Naive thymus-derived CD4-positive, alpha-beta T cell (primary cell): Measurements from ENCODE around the gene GUCY2C. TPM values are rescaled to one million over a fixed set of nuclear protein-coding genes. Genes with fewer than 3 reads are reported as not detected.

ENCODE experiments used
- ATAC-seq: fragments of 150-1000 bp; cut with Tn5 transposase; 2 replicates; pipeline ENCODE4 v1.10.0; 2021; ENCODE audit warnings: mild to moderate bottlenecking, moderate library complexity
- CTCF ChIA-PET: fragments of 350-600 bp; sonication (Branson Sonifier 250); formaldehyde crosslinking; loops from one replicate; lab custom pipeline; 2021; ENCODE audit warnings: antibody characterized with exemption; lab: Charles Lee
- POLR2A ChIA-PET: fragments of 350-600 bp; sonication (Branson Sonifier 250); formaldehyde crosslinking; loops from one replicate; lab custom pipeline; 2021; ENCODE audit warnings: antibody characterized with exemption, inconsistent platforms; lab: Charles Lee
- DNase-seq, 9 donors: peaks; one replicate each; pipeline versions ENCODE4 v3.0.0 to v3.0.0-alpha.2; 2020 to 2022; ENCODE audit warnings: mixed read lengths in 1 of 9
- H3K27ac ChIP-seq: one replicate; pipeline ENCODE4 v1.7.0; 2013; ENCODE audit warnings: mild to moderate bottlenecking, low read depth, low read length, moderate library complexity
- H3K27me3 ChIP-seq, 2 donors: one replicate each; pipeline ENCODE4 v1.7.0; 2013; ENCODE audit warnings: low read length in 2 of 2, mild to moderate bottlenecking in 2 of 2, moderate library complexity in 2 of 2; ENCODE audit not compliant: control insufficient read depth in 2 of 2, insufficient read depth in 2 of 2
- H3K36me3 ChIP-seq, 3 experiments: 1 replicate in 2 of 3; 2 replicates in 1 of 3; pipeline ENCODE4 v1.7.0; 2013; ENCODE audit warnings: low read length in 3 of 3, mild to moderate bottlenecking in 3 of 3, moderate library complexity in 1 of 3; ENCODE audit not compliant: insufficient read depth in 3 of 3, control insufficient read depth in 2 of 3
- H3K4me1 ChIP-seq, 2 donors: one replicate each; pipeline ENCODE4 v1.7.0; 2013; ENCODE audit warnings: low read length in 2 of 2, mild to moderate bottlenecking in 2 of 2, moderate library complexity in 1 of 2; ENCODE audit not compliant: control insufficient read depth in 2 of 2, insufficient read depth in 2 of 2
- H3K4me3 ChIP-seq: 2 replicates; pipeline ENCODE4 v1.7.0; 2013; ENCODE audit warnings: mild to moderate bottlenecking, low read length
- H3K9me3 ChIP-seq, 3 experiments: 1 replicate in 2 of 3; 2 replicates in 1 of 3; pipeline ENCODE4 v1.7.0; 2013; ENCODE audit warnings: low read length in 3 of 3; ENCODE audit not compliant: control insufficient read depth in 2 of 3
- H3K27ac Mint-ChIP-seq, 9 donors: one replicate each; pipeline ENCODE4 v1.8.0; 2020 to 2022; ENCODE audit warnings: mixed read lengths in 9 of 9, mild to moderate bottlenecking in 8 of 9, moderate library complexity in 5 of 9, inconsistent platforms in 2 of 9
- H3K27me3 Mint-ChIP-seq, 5 donors: one replicate each; pipeline ENCODE4 v1.8.0; 2021 to 2022; ENCODE audit warnings: mixed read lengths in 5 of 5, mild to moderate bottlenecking in 1 of 5
- H3K36me3 Mint-ChIP-seq, 5 donors: one replicate each; pipeline ENCODE4 v1.8.0; 2020 to 2022; ENCODE audit warnings: mixed read lengths in 5 of 5, mild to moderate bottlenecking in 3 of 5, inconsistent platforms in 1 of 5
- H3K4me1 Mint-ChIP-seq, 7 donors: one replicate each; pipeline ENCODE4 v1.8.0; 2020 to 2022; ENCODE audit warnings: mixed read lengths in 7 of 7, mild to moderate bottlenecking in 3 of 7, inconsistent platforms in 1 of 7
- H3K4me3 Mint-ChIP-seq, 10 donors: one replicate each; pipeline ENCODE4 v1.8.0; 2020 to 2022; ENCODE audit warnings: mild to moderate bottlenecking in 10 of 10, mixed read lengths in 10 of 10, moderate library complexity in 6 of 10, inconsistent platforms in 2 of 10
- H3K9me3 Mint-ChIP-seq, 11 donors: one replicate each; pipeline ENCODE4 v1.8.0; 2020 to 2022; ENCODE audit warnings: mixed read lengths in 11 of 11, mild to moderate bottlenecking in 4 of 11, inconsistent platforms in 1 of 11, moderate library complexity in 1 of 11
- intact Hi-C, 2 donors: fragments of 100-400 bp; cut with micrococcal nuclease; formaldehyde crosslinking; loops; one replicate each; pipeline ENCODE4 v1.15.1; 2023
- polyA plus RNA-seq, 2 donors: library from polyadenylated mRNA; unstranded; fragments of 300-500 nt; fragmentation: Illumina TruSeq; gene quantifications; one replicate each; pipeline ENCODE4 v1.2.3, GENCODE V29; 2021
- total RNA-seq, 6 experiments: library from RNA in 5 of 6; stranded (reverse) in 5 of 6; gene quantifications; 1 replicate in 5 of 6; 2 replicates in 1 of 6; pipeline ENCODE4 v1.2.3 and lab custom pipeline; 2021 to 2026

GUCY2C gene
- total and polyA plus RNA-seq, 7 experiments from 2014 or later = not detected

DNA sequence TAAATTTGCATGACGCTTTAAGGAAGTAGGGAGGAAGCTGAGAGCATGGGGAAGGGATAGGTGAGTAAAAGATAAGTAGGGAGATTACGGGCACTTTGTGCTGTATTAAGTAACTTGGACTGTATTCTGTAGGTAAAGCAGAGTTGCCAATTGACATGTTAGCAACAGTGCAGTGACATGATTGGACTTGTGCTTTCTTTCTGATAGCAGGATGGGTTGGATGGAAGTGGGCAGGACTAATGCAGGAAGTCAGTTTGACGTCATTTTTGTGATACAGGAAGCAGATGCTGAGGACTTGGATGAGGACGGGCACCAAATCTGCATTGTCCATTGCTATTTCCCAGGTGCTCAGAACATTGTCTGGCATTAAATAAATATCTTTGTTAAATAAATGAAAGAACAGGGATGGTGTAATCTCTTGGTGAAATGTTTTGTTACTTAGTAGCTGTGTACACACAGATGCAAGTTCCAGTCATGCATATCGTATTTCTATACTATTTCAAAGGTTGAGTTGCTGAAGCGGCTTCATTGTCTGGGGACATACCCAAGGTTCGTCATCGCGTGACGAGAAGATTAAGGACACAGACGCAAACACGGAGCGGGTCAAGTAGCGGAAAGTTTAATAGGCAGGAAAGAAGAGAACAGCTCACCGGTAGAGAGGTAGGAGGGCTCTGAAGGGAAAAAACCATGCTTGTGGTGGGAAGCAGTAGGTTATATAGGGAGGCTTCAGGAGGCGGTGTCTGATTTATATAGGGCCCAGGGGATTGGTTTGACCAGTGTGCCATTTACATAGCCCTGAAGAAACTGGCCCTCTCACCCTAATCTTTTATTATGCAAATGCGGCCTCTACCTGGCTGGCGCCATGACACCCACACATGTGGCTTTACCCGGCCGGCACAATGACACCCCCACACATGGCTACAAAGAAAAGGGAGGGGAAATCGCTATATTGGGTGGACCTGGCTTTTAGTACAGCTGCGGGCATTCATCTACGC is 30.7 kb downstream of the GUCY2C start:
- peaks cover 0 to 17% (median 5%) of the 10 kb centered on the region in 5 donors for H3K27me3 Mint-ChIP-seq
- POLR2A ChIA-PET = no interaction called here
- H3K36me3 Mint-ChIP-seq = no peaks in the 10 kb centered on the region
- no peak overlapping the region for H3K27ac Mint-ChIP-seq
- Histone ChIP-seq H3K36me3 (no peaks in the 10 kb centered on the region), H3K9me3 (no peaks in the 10 kb centered on the region), H3K27ac (no peak overlapping the region), H3K4me3 (no peak overlapping the region), H3K4me1 (no peaks in the 10 kb centered on the region), H3K27me3 (peaks cover 0 to 4% of the 10 kb centered on the region in 2 donors)
- CTCF ChIA-PET = interaction anchor here (0.5 to 2.0 kb wide), 4 partner anchors 49 to 428 kb away, joined by 3 to 7 read pairs (median 4); no protein-coding TSS in a partner anchor
- intact Hi-C loops = loop anchor here in 1 of 2 donors (2.0 to 10.0 kb wide), 3 partner anchors 21 to 301 kb away; partner anchors contain the start of gene ATF7IP
- no peak for ATAC-seq
- H3K9me3 Mint-ChIP-seq = no peaks in the 10 kb centered on the region
- H3K4me3 Mint-ChIP-seq = no peak overlapping the region
- peak in 1 of 9 donors; percentile 7 for DNase-seq
- peaks cover 0 to 9% (median 8%) of the 10 kb centered on the region in 7 donors for H3K4me1 Mint-ChIP-seq

- Histone ChIP-seq H3K27me3 (peaks cover 0 to 4% of the 10 kb centered on the region in 2 donors), H3K27ac (no peak overlapping the region), H3K4me1 (no peaks in the 10 kb centered on the region), H3K9me3 (no peaks in the 10 kb centered on the region), H3K36me3 (no peaks in the 10 kb centered on the region), H3K4me3 (no peak overlapping the region)
- Mint-ChIP-seq H3K27ac (no peak overlapping the region), H3K9me3 (no peaks in the 10 kb centered on the region), H3K36me3 (no peaks in the 10 kb centered on the region), H3K4me1 (peaks cover 0 to 9% (median 8%) of the 10 kb centered on the region in 7 donors), H3K27me3 (peaks cover 0 to 14% (median 5%) of the 10 kb centered on the region in 5 donors), H3K4me3 (no peak overlapping the region)
- DNase-seq (peak in 7 of 9 donors; percentile 29 to 64 (median 48)), ATAC-seq (peak; percentile 83)
- intact Hi-C loops = loop anchor here (1.0 to 10.0 kb wide), 10 partner anchors 20 to 478 kb away; partner anchors contain the start of gene ATF7IP (in 2 of the 2)
- ChIA-PET CTCF (interaction anchor here (1.4 to 2.0 kb wide), 2 partner anchors 36 to 427 kb away, joined by 3 to 7 read pairs; no protein-coding TSS in a partner anchor), POLR2A (no interaction called here)
These were observed 31.9 kb downstream of the GUCY2C start for GRCh38 chr12:14664434-14665023.

- CTCF ChIA-PET = interaction anchor here (0.5 to 1.5 kb wide), 9 partner anchors 16 to 454 kb away, joined by 3 to 13 read pairs (median 3); no protein-coding TSS in a partner anchor
- H3K4me1 ChIP-seq = no peaks in the 10 kb centered on the region
These were observed 33.4 kb downstream of the GUCY2C start for GRCh38 chr12:14663002-14663401.

GRCh38 chr12:14656846-14657245 is 39.6 kb downstream of the GUCY2C start:
- H3K4me3 Mint-ChIP-seq = no peak overlapping the region
- ATAC-seq (no peak), DNase-seq (no peak)
- Histone ChIP-seq H3K27me3 (no peaks in the 10 kb centered on the region), H3K4me3 (no peak overlapping the region), H3K9me3 (no peaks in the 10 kb centered on the region), H3K4me1 (no peaks in the 10 kb centered on the region), H3K27ac (no peak overlapping the region), H3K36me3 (no peaks in the 10 kb centered on the region)
- no peak overlapping the region for H3K27ac Mint-ChIP-seq
- no peaks in the 10 kb centered on the region for H3K36me3 Mint-ChIP-seq
- H3K4me1 Mint-ChIP-seq = no peaks in the 10 kb centered on the region
- ChIA-PET CTCF (interaction anchor here (0.6 kb wide), 1 partner anchor 84 kb away, joined by 3 read pairs; no protein-coding TSS in a partner anchor), POLR2A (no interaction called here)
- peaks cover 3 to 8% (median 4%) of the 10 kb centered on the region in 5 donors for H3K27me3 Mint-ChIP-seq
- H3K9me3 Mint-ChIP-seq = peaks cover 0 to 3% (median 0%) of the 10 kb centered on the region in 11 donors
- intact Hi-C loops = no loop called here

More at GRCh38 chr12:14663002-14663401, 33.4 kb downstream of the GUCY2C start:
- H3K27me3 Mint-ChIP-seq = peaks cover 3 to 8% (median 7%) of the 10 kb centered on the region in 5 donors
- Histone ChIP-seq H3K27me3 (peaks cover 0 to 4% of the 10 kb centered on the region in 2 donors), H3K27ac (no peak overlapping the region), H3K4me3 (no peak overlapping the region), H3K36me3 (no peaks in the 10 kb centered on the region), H3K9me3 (no peaks in the 10 kb centered on the region)
- ATAC-seq (no peak), DNase-seq (no peak)
- H3K27ac Mint-ChIP-seq = no peak overlapping the region
- H3K9me3 Mint-ChIP-seq = no peaks in the 10 kb centered on the region
- no peaks in the 10 kb centered on the region for H3K36me3 Mint-ChIP-seq
- POLR2A ChIA-PET = no interaction called here
- H3K4me1 Mint-ChIP-seq = peaks cover 0 to 9% (median 8%) of the 10 kb centered on the region in 7 donors
- H3K4me3 Mint-ChIP-seq = no peak overlapping the region
- intact Hi-C loops = loop anchor here (5.0 to 10.0 kb wide), 2 partner anchors 48 to 476 kb away; no protein-coding TSS in a partner anchor

GRCh38 chr12:14655284-14655683 is 41.1 kb downstream of the GUCY2C start:
- Histone ChIP-seq H3K4me3 (no peak overlapping the region), H3K36me3 (no peaks in the 10 kb centered on the region), H3K27ac (no peak overlapping the region), H3K27me3 (no peaks in the 10 kb centered on the region), H3K9me3 (no peaks in the 10 kb centered on the region), H3K4me1 (no peaks in the 10 kb centered on the region)
- CTCF ChIA-PET = interaction anchor here (0.8 to 1.3 kb wide), 3 partner anchors 11 to 29 kb away, joined by 3 to 4 read pairs (median 3); no protein-coding TSS in a partner anchor
- H3K4me3 Mint-ChIP-seq = no peak overlapping the region
- H3K9me3 Mint-ChIP-seq = peaks cover 0 to 3% (median 0%) of the 10 kb centered on the region in 11 donors
- ATAC-seq (no peak), DNase-seq (no peak)
- H3K36me3 Mint-ChIP-seq = no peaks in the 10 kb centered on the region
- peaks cover 3 to 7% (median 4%) of the 10 kb centered on the region in 5 donors for H3K27me3 Mint-ChIP-seq
- POLR2A ChIA-PET = no interaction called here
- no peaks in the 10 kb centered on the region for H3K4me1 Mint-ChIP-seq
- H3K27ac Mint-ChIP-seq = no peak overlapping the region
- intact Hi-C loops = no loop called here

DNA sequence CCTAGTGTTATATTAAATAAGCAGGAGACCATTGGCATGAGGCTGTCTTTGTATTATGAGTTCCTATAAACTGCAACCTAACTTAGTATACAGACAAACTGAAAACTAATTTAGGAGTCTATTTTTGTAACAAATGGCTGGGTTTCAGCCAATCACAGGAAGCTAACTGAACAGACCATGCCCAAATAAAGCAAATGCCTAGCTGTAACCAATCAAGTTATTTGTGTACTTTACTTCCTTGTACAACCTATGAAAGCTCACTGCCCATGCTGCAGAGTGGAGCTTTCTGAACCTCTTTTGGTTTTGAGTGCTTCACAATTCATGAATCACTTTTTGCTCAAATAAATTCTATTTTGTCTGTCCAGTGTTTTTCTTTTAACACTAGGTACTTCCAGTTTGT is 41.6 kb downstream of the GUCY2C start:
- POLR2A ChIA-PET = no interaction called here
- ATAC-seq (no peak), DNase-seq (no peak)
- CTCF ChIA-PET = interaction anchor here (0.8 to 1.3 kb wide), 3 partner anchors 11 to 28 kb away, joined by 3 to 4 read pairs (median 3); no protein-coding TSS in a partner anchor
- peaks cover 0 to 3% (median 0%) of the 10 kb centered on the region in 11 donors for H3K9me3 Mint-ChIP-seq
- H3K27me3 ChIP-seq = no peaks in the 10 kb centered on the region
- H3K27ac ChIP-seq = no peak overlapping the region
- H3K27me3 Mint-ChIP-seq = peaks cover 3 to 8% (median 4%) of the 10 kb centered on the region in 5 donors
- intact Hi-C loops = no loop called here
- H3K36me3 ChIP-seq = no peaks in the 10 kb centered on the region
- no peaks in the 10 kb centered on the region for H3K4me1 Mint-ChIP-seq
- no peaks in the 10 kb centered on the region for H3K9me3 ChIP-seq
- no peaks in the 10 kb centered on the region for H3K36me3 Mint-ChIP-seq
- no peak overlapping the region for H3K4me3 ChIP-seq
- no peak overlapping the region for H3K4me3 Mint-ChIP-seq
- H3K27ac Mint-ChIP-seq = no peak overlapping the region
- H3K4me1 ChIP-seq = no peaks in the 10 kb centered on the region
